ENCODE results near the gene INTS7. TPM values are rescaled to one million over a fixed set of nuclear protein-coding genes. Genes with fewer than 3 reads are reported as not detected.

INTS7 gene, protein sequence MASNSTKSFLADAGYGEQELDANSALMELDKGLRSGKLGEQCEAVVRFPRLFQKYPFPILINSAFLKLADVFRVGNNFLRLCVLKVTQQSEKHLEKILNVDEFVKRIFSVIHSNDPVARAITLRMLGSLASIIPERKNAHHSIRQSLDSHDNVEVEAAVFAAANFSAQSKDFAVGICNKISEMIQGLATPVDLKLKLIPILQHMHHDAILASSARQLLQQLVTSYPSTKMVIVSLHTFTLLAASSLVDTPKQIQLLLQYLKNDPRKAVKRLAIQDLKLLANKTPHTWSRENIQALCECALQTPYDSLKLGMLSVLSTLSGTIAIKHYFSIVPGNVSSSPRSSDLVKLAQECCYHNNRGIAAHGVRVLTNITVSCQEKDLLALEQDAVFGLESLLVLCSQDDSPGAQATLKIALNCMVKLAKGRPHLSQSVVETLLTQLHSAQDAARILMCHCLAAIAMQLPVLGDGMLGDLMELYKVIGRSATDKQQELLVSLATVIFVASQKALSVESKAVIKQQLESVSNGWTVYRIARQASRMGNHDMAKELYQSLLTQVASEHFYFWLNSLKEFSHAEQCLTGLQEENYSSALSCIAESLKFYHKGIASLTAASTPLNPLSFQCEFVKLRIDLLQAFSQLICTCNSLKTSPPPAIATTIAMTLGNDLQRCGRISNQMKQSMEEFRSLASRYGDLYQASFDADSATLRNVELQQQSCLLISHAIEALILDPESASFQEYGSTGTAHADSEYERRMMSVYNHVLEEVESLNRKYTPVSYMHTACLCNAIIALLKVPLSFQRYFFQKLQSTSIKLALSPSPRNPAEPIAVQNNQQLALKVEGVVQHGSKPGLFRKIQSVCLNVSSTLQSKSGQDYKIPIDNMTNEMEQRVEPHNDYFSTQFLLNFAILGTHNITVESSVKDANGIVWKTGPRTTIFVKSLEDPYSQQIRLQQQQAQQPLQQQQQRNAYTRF
- 9.8 TPM for total RNA-seq
- polyA plus RNA-seq (ENCODE audit: insufficient read depth, low read depth, low replicate concordance): 5.1 TPM
- long read RNA-seq, donor 1, full-length matches to known transcripts: 4 of 4 reads
- long read RNA-seq, donor 1, partial matches to known transcripts: 0 of 4 reads
- long read RNA-seq, donor 1, other reads (novel, unspliced or antisense): 0 of 4 reads
- long read RNA-seq, donor 2, full-length matches to known transcripts: 2 of 2 reads
- long read RNA-seq, donor 2, partial matches to known transcripts: 0 of 2 reads
- long read RNA-seq, donor 2, other reads (novel, unspliced or antisense): 0 of 2 reads
- long read RNA-seq, donor 3, full-length matches to known transcripts: 1 of 7 reads
- long read RNA-seq, donor 3, partial matches to known transcripts: 6 of 7 reads
- long read RNA-seq, donor 3, other reads (novel, unspliced or antisense): 0 of 7 reads
- long read RNA-seq, donor 4, full-length matches to known transcripts: 3 of 3 reads
- long read RNA-seq, donor 4, partial matches to known transcripts: 0 of 3 reads
- long read RNA-seq, donor 4, other reads (novel, unspliced or antisense): 0 of 3 reads
- long read RNA-seq, donor 5: 0 reads
- long read RNA-seq, donor 6, full-length matches to known transcripts: 1 of 1 reads
- long read RNA-seq, donor 6, partial matches to known transcripts: 0 of 1 reads
- long read RNA-seq, donor 6, other reads (novel, unspliced or antisense): 0 of 1 reads
- long read RNA-seq, donor 7, partial matches to known transcripts: 0 of 1 reads
- long read RNA-seq, donor 7, other reads (novel, unspliced or antisense): 1 of 1 reads
- long read RNA-seq, donor 8, full-length matches to known transcripts: 2 of 2 reads
- long read RNA-seq, donor 8, partial matches to known transcripts: 0 of 2 reads
- long read RNA-seq, donor 8, other reads (novel, unspliced or antisense): 0 of 2 reads
- long read RNA-seq, donor 9: 0 reads
- long read RNA-seq, donor 10, partial matches to known transcripts: 0 of 1 reads
- long read RNA-seq, donor 10, other reads (novel, unspliced or antisense): 0 of 1 reads

DNA sequence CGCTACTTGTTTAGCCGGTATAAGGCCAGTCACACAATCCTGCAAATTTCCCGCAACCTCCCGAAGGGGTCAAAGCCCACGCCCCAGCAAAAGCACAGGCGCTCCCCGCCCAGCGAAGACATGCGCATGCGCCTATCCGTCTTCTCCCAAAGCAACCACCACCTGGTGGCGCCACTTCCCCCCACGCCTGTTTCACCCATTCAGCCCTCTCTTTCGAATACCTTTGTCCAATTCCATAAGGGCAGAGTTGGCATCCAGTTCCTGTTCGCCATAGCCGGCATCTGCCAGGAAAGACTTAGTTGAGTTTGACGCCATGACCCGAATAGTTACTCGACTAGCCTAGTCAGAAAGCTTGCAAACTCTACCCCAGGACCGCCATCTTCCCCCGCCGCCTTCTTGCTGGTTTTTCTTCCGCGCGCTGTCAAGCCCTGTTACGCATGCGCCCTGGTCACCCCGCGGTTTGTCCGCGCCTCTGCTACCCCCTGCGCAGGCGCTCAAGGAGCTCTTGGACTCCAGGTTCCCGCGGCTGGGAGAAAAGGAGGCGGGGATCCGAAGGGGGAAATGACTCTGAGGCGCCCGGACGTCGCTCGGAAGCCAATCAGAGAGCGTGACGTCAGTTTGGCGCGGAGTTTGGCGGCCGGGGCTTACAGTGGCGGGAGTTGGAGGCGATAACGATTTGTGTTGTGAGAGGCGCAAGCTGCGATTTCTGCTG is at the start of gene INTS7, which contains the start of gene DTL:
Gene INTS7, minus strand, starts transcription at position 435 of the 712 bp plus-strand sequence. Its CDS starts 120 bp downstream, at position 315.
Gene DTL, plus strand, starts transcription at position 626 of the 712 bp plus-strand sequence. CDS start 143 bp downstream, outside the sequence.
- H3K9me3 ChIP-seq (ENCODE audit: control insufficient read depth in 2 of 3, insufficient read depth in 1 of 3, low read length in 3 of 3): no peaks in the 10 kb centered on the region
- TF ChIP-seq, protein P1, sequence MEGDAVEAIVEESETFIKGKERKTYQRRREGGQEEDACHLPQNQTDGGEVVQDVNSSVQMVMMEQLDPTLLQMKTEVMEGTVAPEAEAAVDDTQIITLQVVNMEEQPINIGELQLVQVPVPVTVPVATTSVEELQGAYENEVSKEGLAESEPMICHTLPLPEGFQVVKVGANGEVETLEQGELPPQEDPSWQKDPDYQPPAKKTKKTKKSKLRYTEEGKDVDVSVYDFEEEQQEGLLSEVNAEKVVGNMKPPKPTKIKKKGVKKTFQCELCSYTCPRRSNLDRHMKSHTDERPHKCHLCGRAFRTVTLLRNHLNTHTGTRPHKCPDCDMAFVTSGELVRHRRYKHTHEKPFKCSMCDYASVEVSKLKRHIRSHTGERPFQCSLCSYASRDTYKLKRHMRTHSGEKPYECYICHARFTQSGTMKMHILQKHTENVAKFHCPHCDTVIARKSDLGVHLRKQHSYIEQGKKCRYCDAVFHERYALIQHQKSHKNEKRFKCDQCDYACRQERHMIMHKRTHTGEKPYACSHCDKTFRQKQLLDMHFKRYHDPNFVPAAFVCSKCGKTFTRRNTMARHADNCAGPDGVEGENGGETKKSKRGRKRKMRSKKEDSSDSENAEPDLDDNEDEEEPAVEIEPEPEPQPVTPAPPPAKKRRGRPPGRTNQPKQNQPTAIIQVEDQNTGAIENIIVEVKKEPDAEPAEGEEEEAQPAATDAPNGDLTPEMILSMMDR (IDR thresholded peaks at IDR 0.05; ENCODE audit: borderline replicate concordance, extremely low read depth, insufficient read depth): peak; percentile 64
- H3K4me1 ChIP-seq (ENCODE audit: control insufficient read depth in 2 of 3, insufficient read depth in 2 of 3, low read depth in 1 of 3, low read length in 3 of 3): peaks cover 0 to 7% (median 0%) of the 10 kb centered on the region in 3 donors
- peak within 1 kb of the TSS; percentile 85 to 100 (median 87) for H3K4me3 ChIP-seq (ENCODE audit: low read length in 3 of 3)
- intact Hi-C loops (cut with DNase I): no loop called here
- H3K27me3 ChIP-seq (ENCODE audit: control insufficient read depth, insufficient read depth, low read length): no peaks in the 10 kb centered on the region
- H3K9ac ChIP-seq (ENCODE audit: low read length in 3 of 3): peak within 1 kb of the TSS; percentile 79 to 98 (median 86)
- FAIRE-seq (peak; percentile 96), DNase-seq (peak; percentile 99 to 100 (median 100))
- H3K27ac ChIP-seq (ENCODE audit: low read depth in 2 of 2, low read length in 2 of 2): peak within 1 kb of the TSS; percentile 87
- H3K36me3 ChIP-seq (ENCODE audit: control insufficient read depth in 2 of 3, insufficient read depth in 3 of 3, low read length in 3 of 3): no peaks in the 10 kb centered on the region

DNA sequence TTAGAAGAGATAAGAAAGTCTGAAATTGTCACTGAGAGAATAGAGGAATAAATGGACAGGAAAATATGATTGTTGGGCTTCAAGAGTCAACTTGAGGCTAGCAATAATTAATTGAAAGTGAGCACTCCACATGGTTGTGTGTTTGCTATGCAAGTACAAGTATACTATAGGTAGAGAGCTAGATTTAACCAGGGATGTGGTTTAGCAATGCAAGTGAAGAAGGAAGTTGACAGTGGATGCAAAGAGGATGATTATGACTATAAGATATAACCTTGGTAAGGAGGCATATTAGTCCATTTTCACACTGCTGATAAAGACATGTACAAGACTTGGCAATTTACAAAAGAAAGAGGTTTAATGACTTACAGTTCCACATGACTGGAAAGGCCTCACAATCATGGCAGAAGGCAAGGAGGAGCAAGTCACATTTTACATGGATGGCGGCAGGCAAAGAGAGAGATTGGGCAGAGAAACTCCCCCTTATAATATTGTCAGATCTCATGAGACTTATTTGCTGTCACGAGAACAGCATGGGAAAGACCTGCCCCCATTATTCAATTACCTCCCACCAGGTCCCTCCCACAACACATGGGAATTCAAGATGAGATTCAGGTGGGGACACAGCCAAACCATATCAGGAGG is 47.5 kb upstream of the INTS7 start:
- Histone ChIP-seq H3K27ac (ENCODE audit: low read depth in 2 of 2, low read length in 2 of 2) (no peak overlapping the region), H3K4me1 (ENCODE audit: control insufficient read depth in 2 of 3, insufficient read depth in 2 of 3, low read depth in 1 of 3, low read length in 3 of 3) (no peaks in the 10 kb centered on the region), H3K36me3 (ENCODE audit: control insufficient read depth in 2 of 3, insufficient read depth in 3 of 3, low read length in 3 of 3) (no peaks in the 10 kb centered on the region), H3K9me3 (ENCODE audit: control insufficient read depth in 2 of 3, insufficient read depth in 1 of 3, low read length in 3 of 3) (no peaks in the 10 kb centered on the region), H3K27me3 (ENCODE audit: control insufficient read depth, insufficient read depth, low read length) (no peaks in the 10 kb centered on the region), H3K9ac (ENCODE audit: low read length in 3 of 3) (no peak overlapping the region), H3K4me3 (ENCODE audit: low read length in 3 of 3) (no peak overlapping the region)
- DNase-seq: no peak
- TF ChIP-seq, protein P1 (IDR thresholded peaks at IDR 0.05; ENCODE audit: borderline replicate concordance, extremely low read depth, insufficient read depth): no peak
- intact Hi-C loops (cut with DNase I): no loop called here
- no peak for FAIRE-seq

Measured in kidney (tissue), 22 donors.